AG08396 (cell line): ENCODE data around the gene PAK4.
"Not testable (repeated sequence)": the region's sequence is repeated elsewhere in the genome, so short reads cannot be mapped to it uniquely, and the experiment has no call there.

Source experiments
- DNase-seq: peaks from one replicate; pipeline ENCODE4 v3.0.0; 2012; ENCODE audit warnings: low spot score, mixed read lengths

Gene PAK4

GRCh38 chr19:39130337-39131254 is 5.0 kb downstream of the PAK4 start:
- no peak for DNase-seq

GRCh38 chr19:39131255-39131755 is 5.7 kb downstream of the PAK4 start:
- no peak for DNase-seq

GRCh38 chr19:39132344-39132969 is 6.9 kb downstream of the PAK4 start:
- no peak for DNase-seq

DNA sequence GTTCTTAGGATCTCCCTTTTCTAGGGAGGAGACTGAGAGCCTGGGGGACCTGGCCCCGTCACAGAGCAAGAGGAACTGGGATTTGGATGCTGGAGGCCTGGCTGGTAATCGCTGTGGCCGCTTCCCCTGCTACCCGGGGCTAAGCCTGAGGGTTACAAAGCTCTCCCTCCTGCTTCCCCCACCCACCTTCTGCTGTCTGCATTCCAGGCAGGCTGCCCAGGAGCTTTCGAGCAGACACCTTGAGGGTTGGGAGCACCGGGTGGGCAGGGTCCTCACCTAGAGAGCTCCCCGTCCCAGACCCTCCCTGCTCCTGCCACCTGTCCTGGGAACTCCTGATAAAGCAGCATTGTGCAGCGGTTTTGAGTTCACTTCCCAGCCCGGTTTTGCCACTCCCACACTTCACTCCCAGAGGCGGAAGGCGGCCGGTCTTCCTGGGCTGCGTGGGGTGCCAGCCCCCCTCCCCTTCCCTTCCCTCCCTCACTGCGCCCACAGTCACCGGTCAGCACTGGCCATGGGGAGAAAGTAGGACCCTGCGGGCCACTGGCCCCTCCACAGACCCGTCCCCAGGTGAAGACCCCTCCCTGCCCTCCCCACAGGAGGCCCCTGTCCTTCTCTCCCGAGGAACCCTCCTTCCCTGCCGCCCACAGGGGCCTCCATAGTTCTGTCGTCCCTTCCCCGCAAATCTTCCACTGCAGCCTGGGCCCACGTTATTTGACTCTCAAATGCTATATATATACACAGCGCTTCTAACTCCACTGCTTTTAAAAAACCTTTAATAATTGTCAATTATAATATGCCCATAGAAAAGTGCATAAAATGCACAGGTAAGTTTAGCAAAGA is 8.1 kb downstream of the PAK4 start:
- no peak for DNase-seq

DNA sequence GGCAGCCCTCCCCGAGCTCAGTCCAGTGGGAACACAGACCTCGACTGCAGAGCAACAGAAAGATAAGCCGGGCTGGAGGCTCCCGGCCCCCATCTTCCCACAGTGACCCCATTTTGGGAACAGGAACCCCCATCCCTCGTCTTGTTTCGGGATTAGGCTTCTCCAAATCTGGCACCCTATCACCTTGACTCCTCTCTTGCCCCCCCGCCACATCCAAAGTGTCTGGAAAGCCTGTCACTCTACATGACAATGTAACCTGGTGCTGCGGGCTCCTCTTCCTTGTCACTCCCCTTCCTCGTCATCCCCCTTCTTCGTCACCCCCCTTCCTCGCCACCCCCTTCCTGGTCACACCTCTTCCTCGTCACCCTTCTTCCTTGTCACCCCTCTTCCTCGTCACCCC is 10.1 kb downstream of the PAK4 start:
- DNase-seq: no peak

DNA sequence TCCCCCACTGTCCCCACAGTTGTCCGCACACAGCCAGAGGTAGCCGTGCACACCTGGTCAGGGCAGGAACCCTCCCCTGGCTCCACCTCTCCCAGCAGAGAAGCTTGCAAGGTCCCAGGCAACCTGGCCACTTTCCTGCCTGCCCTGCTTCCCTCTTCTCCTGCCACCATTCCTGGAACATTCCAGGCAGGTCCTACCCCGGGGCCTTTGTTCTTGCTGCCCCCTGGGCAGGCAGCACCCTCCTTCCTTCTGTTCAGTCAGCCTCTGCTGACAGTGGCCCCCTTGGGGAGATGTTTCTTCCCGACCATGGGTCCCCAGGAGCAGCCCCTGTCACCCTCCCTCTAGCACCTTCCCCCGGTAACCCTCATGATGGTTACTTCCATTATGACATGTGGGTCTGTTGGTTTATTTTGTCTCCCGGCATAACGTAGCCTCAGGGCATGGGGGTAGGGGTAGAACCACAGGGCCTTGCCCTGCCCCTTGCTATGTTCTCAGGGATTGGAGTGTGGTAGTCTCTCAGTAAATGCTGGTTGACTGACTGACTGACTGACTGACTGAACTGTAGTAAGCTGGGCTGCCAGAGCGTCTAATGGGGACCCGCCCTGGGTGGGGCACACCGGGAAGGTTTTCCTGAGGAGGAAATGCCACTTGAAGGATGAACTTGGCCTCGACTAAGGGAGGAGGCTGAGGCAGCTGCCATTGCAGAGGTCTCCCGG is 10.8 kb downstream of the PAK4 start:
- DNase-seq: no peak

- DNase-seq: no peak
Observed at GRCh38 chr19:39137131-39137530, 11.5 kb downstream of the PAK4 start.

DNA sequence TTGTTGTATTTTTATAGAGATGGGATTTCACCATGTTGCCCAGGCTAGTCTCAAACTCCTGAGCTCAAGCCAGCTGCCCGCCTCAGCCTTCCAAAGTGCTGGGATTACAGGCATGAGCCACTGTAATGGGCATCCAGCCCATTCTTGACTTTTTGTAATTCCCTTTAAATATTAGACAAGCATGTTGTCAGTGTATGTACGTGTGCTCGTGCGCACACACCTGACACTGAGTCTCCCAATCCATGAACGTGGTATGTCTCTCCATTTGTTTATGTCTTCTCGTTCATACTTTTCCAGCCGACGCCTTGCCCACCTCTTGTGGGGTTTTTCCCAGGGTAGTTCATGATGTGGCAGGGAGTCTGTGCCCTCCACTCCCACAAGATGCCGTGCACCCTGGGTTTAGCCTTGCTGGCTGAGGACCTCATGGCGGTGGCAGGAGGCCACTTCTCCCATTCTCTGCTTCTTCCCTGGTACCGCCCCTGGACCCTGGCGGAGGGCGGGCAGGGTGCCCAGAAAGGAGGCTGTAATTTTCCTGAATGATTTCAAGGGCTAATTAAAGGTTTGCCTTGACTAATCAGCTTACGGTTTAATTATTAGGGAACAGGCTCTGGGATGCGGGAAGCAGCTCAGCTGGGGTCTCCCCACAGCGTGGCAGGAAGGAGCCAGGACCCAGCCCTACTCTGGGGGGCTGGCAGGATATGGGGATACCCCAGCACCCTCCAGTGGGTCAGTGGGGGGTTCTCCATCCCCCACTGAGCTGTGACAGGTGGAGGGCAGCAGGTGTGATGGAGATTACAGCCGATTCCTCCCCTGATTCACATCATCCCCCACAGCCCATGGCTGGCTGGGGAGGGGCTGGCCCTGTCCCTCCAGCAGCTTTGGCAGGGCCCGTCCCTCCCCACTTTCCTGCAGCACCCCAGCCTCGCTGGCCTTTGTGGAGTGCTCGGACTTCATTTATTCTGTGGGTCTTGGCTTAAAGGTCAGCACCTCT is 12.9 kb downstream of the PAK4 start:
- DNase-seq: no peak

- no peak for DNase-seq
Observed at GRCh38 chr19:39139305-39139874, 13.8 kb downstream of the PAK4 start.

GRCh38 chr19:39139971-39140453 is 14.4 kb downstream of the PAK4 start:
- no peak for DNase-seq

- DNase-seq: no peak
Observed at GRCh38 chr19:39140594-39140993, 15.0 kb downstream of the PAK4 start.

DNA sequence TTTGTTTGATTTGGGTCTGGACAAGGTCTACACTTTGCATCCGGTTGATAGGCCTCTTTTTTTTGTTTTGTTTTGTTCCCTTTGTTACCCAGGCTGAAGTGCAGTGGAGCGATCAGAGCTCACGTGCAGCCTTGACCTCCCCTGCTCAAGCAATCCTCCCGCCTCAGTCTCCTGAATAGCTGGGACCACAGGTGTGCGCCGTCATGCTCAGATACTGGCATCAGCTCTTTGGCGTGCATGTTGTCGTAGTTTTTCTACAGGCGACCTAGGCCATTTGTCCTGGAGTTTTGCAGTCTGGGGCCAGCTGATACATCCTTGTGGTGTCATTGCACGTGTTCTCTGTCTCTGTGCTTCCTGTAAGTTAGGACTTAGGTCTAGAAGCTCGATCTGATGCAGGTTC is 16.3 kb downstream of the PAK4 start:
- DNase-seq: no peak

GRCh38 chr19:39142630-39143029 is 17.0 kb downstream of the PAK4 start:
- no peak for DNase-seq

- DNase-seq: not testable (repeated sequence)
Observed at GRCh38 chr19:39143757-39144289, 18.2 kb downstream of the PAK4 start.

DNA sequence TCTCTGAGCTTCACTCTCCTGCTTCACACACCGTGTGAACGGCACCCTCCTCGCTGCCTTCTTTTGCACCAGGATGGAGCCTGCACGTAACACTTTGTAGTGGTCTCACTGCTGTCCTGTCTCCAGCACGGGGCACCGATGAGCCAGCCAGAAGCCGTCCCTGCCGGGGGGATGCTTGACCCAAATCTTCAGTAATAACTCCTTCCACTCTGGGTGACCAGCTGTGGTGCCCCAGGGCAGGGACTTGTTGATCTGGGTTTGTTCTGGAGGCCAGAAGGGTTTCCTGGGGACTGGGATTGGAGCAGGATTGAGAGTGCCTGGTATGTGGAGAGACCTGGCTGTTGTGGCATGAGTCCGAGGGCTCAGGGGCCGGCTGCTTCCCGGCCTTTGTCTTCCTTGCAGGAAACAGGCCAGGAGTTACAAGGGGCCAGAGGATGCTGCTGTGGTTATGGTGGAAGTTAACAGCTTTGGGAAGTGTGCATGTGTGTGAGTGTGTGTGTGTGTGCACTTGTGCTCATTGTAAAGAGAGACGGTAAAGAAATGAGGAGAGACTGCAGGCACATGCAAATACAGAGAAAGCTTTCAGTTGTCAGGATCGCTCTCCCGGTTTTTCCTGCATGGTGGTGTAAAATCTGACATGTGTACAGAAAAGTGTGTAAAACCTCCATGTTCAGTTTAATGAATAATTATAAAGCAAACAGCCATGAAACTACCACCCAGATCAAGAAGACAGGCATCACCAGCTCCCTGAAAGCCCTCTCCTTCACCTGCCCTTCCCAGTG is 18.9 kb downstream of the PAK4 start:
- DNase-seq: no peak

DNA sequence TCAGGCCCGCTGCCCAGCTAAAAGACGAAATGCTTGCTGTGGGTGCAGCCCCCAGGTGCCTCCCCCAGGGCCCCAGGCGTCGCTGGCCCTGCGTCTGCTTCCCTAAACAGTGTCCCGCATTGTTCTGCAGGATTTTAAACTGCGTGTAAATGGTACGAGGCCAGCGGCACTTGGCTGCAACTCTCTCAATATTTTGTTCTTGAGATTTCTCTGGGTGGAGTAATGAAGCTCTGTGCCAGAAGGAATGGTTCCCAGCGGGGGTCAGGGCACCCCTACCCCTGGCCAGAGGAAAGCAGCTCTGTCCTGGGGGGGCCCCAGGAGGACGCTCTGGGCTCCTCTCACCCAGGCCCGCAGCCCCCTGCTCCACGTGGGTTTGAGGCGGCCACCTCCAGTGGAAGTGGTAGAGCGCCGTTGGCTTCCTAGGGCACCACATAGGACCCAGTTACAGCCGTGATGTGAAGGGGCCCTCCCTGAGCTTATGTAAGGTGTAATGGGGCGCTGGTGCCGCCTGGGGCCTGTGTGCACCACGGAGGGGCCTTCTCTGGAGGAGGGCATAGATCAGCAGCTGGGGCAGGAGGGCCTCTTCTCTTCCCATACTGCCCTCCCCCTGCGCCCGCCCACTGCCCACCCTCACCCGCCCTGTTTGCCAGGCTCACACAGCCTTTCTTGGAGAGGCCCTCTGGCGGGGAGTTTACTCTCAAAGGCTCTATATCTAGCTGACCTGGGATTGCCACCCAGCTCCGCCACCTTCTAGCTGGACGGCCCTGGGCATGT is 19.8 kb downstream of the PAK4 start:
- DNase-seq: no peak

DNA sequence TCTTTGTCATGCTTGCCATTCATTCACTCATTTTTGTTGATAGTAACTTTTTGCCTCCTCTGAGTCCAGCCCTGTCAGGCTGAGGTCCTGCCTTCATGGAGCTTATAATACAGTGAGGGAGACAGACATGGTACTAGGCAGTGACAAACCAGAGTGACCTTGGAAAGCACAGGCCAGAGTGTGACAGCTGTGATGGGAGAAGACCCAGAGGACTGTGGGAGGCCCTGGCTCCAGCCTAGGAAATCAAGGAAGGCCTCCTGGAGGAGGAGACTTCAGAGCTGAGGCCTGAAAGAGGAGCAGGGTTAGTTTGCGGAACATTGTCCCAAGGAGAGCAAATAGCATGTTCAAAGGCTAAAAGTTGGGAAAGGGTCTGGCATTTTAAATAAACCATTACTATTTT is 20.5 kb downstream of the PAK4 start:
- no peak for DNase-seq
